ENCODE data around the gene ACOT9. TPM values are rescaled to one million over a fixed set of nuclear protein-coding genes. Genes with fewer than 3 reads are reported as not detected.

ACOT9 gene
- total RNA-seq, 3 donors from 2014 or later: 15.6 to 30.3 (median 22.8) TPM

DNA sequence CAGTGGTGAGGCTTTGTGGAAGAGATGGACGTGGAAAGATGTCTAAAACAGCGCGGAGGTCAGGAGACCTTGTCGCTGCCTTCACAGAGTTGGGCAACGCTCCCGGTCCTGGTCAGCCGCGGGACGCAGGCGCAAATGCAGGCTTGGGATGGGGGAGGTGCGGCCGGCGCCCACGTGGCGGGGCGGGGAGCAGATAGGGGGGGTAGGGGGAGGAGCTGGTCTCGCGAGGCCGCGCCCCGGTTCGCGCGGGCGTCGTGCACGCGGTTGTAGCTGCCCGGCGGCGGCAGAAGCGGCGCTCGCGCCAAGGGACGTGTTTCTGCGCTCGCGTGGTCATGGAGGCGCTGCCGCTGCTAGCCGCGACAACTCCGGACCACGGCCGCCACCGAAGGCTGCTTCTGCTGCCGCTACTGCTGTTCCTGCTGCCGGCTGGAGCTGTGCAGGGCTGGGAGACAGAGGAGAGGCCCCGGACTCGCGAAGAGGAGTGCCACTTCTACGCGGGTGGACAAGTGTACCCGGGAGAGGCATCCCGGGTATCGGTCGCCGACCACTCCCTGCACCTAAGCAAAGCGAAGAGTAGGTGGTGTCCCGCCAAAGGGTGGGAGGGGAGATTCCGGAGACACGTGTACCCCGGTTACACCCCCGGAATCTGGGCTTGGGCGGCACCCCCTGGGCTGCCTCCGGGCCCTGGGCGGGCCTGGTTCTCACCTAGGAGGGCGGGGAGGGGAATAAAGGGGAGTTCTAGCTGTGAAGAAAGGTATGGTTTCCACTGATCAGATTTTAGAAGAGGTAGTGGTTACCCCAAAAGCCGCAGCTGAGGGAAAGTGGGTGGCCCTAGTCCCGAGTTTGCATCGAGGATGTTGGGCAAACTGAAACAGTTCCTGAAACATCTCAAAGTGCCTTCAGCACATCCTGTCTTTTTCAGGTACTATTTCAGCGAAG, 75.6 kb downstream of the ACOT9 start, which contains the start of gene PRDX4:
PRDX4 (plus strand) TSS at position 255 of the 939 bp plus-strand sequence; CDS start at position 333, 78 bp downstream.
- TF ChIP-seq CTCF (IDR thresholded peaks at IDR 0.05): no peak
- intact Hi-C loops (cut with DNase I, micrococcal nuclease): no loop called here
- peak; percentile 86 to 92 (median 91) for DNase-seq

GRCh38 chrX:23666282-23666681, 76.8 kb downstream of the ACOT9 start:
- intact Hi-C loops (cut with DNase I, micrococcal nuclease): no loop called here
- DNase-seq: peak in 2 of 3 donors; percentile 3 to 26
- no peaks in the 10 kb centered on the region for H3K36me3 ChIP-seq (ENCODE audit: low read depth)
- no peak for ATAC-seq
- H3K4me3 ChIP-seq: no peak overlapping the region
- H3K9me3 ChIP-seq: no peaks in the 10 kb centered on the region
- no peaks in the 10 kb centered on the region for H3K4me1 ChIP-seq (ENCODE audit: low read depth)
- TF ChIP-seq CTCF (IDR thresholded peaks at IDR 0.05): no peak

More for the DNA sequence above, 75.6 kb downstream of the ACOT9 start, which contains the start of gene PRDX4:
- H3K4me3 ChIP-seq: peak within 1 kb of the TSS; percentile 14
- peak; percentile 100 for ATAC-seq
- H3K9me3 ChIP-seq: no peaks in the 10 kb centered on the region
- H3K4me1 ChIP-seq (ENCODE audit: low read depth): no peaks in the 10 kb centered on the region
- no peaks in the 10 kb centered on the region for H3K36me3 ChIP-seq (ENCODE audit: low read depth)

- no peak overlapping the region for H3K4me3 ChIP-seq
- H3K36me3 ChIP-seq (ENCODE audit: low read depth): no peaks in the 10 kb centered on the region
- no peaks in the 10 kb centered on the region for H3K9me3 ChIP-seq
- DNase-seq: no peak
- TF ChIP-seq CTCF (IDR thresholded peaks at IDR 0.05): no peak
- H3K4me1 ChIP-seq (ENCODE audit: low read depth): no peaks in the 10 kb centered on the region
- intact Hi-C loops (cut with DNase I, micrococcal nuclease): no loop called here
- no peak for ATAC-seq
Measured at GRCh38 chrX:23664496-23664895, 78.6 kb downstream of the ACOT9 start.

GRCh38 chrX:23662853-23663252, 80.2 kb downstream of the ACOT9 start:
- Histone ChIP-seq H3K9me3 (no peaks in the 10 kb centered on the region), H3K36me3 (ENCODE audit: low read depth) (no peaks in the 10 kb centered on the region), H3K4me1 (ENCODE audit: low read depth) (no peaks in the 10 kb centered on the region), H3K4me3 (no peak overlapping the region)
- intact Hi-C loops (cut with DNase I, micrococcal nuclease): no loop called here
- no peak for TF ChIP-seq CTCF (IDR thresholded peaks at IDR 0.05)
- DNase-seq: no peak
- ATAC-seq: no peak

DNA sequence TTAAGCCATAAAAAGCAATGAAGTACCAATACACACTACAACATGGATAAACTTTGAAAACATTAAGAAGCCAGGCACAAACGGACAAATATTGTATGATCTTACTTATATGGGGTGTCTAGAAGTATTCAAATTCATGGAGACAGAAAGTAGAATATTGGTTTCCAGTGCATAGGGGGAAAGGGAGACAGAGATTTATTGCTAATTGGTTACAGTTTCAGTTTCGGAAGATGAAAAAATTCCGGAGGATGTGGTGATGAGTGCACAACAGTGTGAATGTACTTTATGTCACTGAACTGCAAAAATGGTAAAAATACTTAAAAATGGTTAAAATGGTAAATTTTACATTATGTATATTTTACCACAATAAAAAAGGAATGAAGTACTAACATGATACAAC, 80.9 kb downstream of the ACOT9 start:
- DNase-seq (no peak), ATAC-seq (no peak)
- no peaks in the 10 kb centered on the region for H3K9me3 ChIP-seq
- H3K4me1 ChIP-seq (ENCODE audit: low read depth): no peaks in the 10 kb centered on the region
- intact Hi-C loops (cut with DNase I, micrococcal nuclease): no loop called here
- H3K36me3 ChIP-seq (ENCODE audit: low read depth): no peaks in the 10 kb centered on the region
- TF ChIP-seq CTCF (IDR thresholded peaks at IDR 0.05): no peak
- no peak overlapping the region for H3K4me3 ChIP-seq

All from mucosa of descending colon (tissue), 3 donors.